ENCODE data around the gene TFB1M. TPM values are rescaled to one million over a fixed set of nuclear protein-coding genes. Genes with fewer than 3 reads are reported as not detected.

TFB1M gene
- total and polyA plus RNA-seq, 2 donors (not counting 3 experiments of a cell fraction or from before 2014, with no cell fraction given) = 12.9 to 35.5 TPM

- TF ChIP-seq GATA2 (IDR thresholded peaks at IDR 0.05; ENCODE audit: insufficient read depth, insufficient read length, low read depth, low read length) (no peak), JUN (IDR thresholded peaks at IDR 0.05; ENCODE audit: borderline replicate concordance, insufficient read depth, insufficient read length, low read depth) (no peak), POLR2AphosphoS5 (IDR thresholded peaks at IDR 0.05; ENCODE audit: insufficient read depth, low read depth, low read length) (no peak), MYC (IDR thresholded peaks at IDR 0.05; ENCODE audit: low read depth, low read length) (no peak), MAX (IDR thresholded peaks at IDR 0.05; ENCODE audit: insufficient read depth, insufficient read length) (no peak), FOS (IDR thresholded peaks at IDR 0.05; ENCODE audit: borderline replicate concordance, insufficient read depth, low read length) (no peak), EZH2 (IDR thresholded peaks at IDR 0.05; ENCODE audit: borderline replicate concordance, low read depth, low read length, severe bottlenecking) (no peak)
- DNase-seq (ENCODE audit: low read depth, low spot score) = no peak
- no peak overlapping the region for H3K9ac ChIP-seq (replicated peaks; ENCODE audit: extremely low read depth, insufficient read depth, low read length)
- BruUV-seq (replicated peaks) = no TSS peak
- peak overlapping the region; percentile 7 for H2AFZ ChIP-seq (ENCODE audit: low read depth, low read length)
- dilution Hi-C loops (cut with MboI; ENCODE audit: extremely low pct_ligation_motif_present, low sequenced_read_pairs) = no loop called here
- no peaks in the 10 kb centered on the region for H3K79me2 ChIP-seq (ENCODE audit: control insufficient read depth, insufficient read depth, low read length)
- ChIA-PET CTCF (interaction anchor here (1.3 to 2.1 kb wide), 2 partner anchors 10 to 149 kb away, joined by 3 to 9 read pairs; no protein-coding TSS in a partner anchor), POLR2A (no interaction called here)
- H3K27ac ChIP-seq (ENCODE audit: insufficient read depth, low read depth, low read length) = no peak overlapping the region
- H4K20me1 ChIP-seq (replicated peaks; ENCODE audit: control insufficient read depth, extremely low read depth, insufficient read depth, low read length) = no peaks in the 10 kb centered on the region
- H3K4me1 ChIP-seq (ENCODE audit: control insufficient read depth, extremely low read depth, insufficient read depth, low read length) = peaks cover 9% of the 10 kb centered on the region
- FAIRE-seq = no peak
- H3K36me3 ChIP-seq (ENCODE audit: control insufficient read depth in 2 of 2, extremely low read depth in 1 of 2, insufficient read depth in 2 of 2, low read length in 2 of 2) = no peaks in the 10 kb centered on the region
- H3K27me3 ChIP-seq (ENCODE audit: control insufficient read depth in 2 of 2, insufficient read depth in 2 of 2, low read length in 2 of 2) = no peaks in the 10 kb centered on the region
- H3K4me2 ChIP-seq (ENCODE audit: insufficient read depth, low read length) = no peak overlapping the region
- no peaks in the 10 kb centered on the region for H3K9me1 ChIP-seq (replicated peaks; ENCODE audit: control insufficient read depth, extremely low read depth, insufficient read depth, low read length)
- intact Hi-C loops (cut with micrococcal nuclease) = loop anchor here (2.0 to 10.0 kb wide), 8 partner anchors 379 to 1451 kb away; partner anchors contain the start of gene ARID1B
- no peak overlapping the region for H3K4me3 ChIP-seq (replicated peaks in 1 of 3; ENCODE audit: insufficient read depth in 1 of 3, low read depth in 1 of 3, low read length in 3 of 3)
- H3K9me3 ChIP-seq (replicated peaks; ENCODE audit: control insufficient read depth, insufficient read depth, low read length) = no peaks in the 10 kb centered on the region
These were observed 11.6 kb upstream of the TFB1M start for GRCh38 chr6:155325700-155326516.

Data from endothelial cell of umbilical vein (primary cell).